K562 (cell line): Measurements from ENCODE around the gene KNSTRN. TPM values are rescaled to one million over a fixed set of nuclear protein-coding genes. Genes with fewer than 3 reads are reported as not detected.

ENCODE experiments used
- BRD4 ChIP-seq: fragments of 200-600 bp; sonication (generic); IDR thresholded peaks from 2 replicates; pipeline ENCODE4 v1.6.1; 2017; ENCODE audit warnings: inconsistent platforms
- CREM ChIP-seq: IDR thresholded peaks from 2 replicates; pipeline ENCODE4 v1.6.1; 2014; ENCODE audit warnings: antibody characterized with exemption, low read depth
- ELF1 ChIP-seq: fragments of 200-800 bp; sonication (Bioruptor generic); IDR thresholded peaks from 2 replicates; pipeline ENCODE4 v1.6.1; 2016; ENCODE audit warnings: missing genetic modification characterization, missing compliant biosample characterization
- EP400 ChIP-seq: fragments of 450-650 bp; IDR thresholded peaks from 2 replicates; pipeline ENCODE4 v1.6.1; 2017; ENCODE audit warnings: antibody characterized with exemption, mild to moderate bottlenecking, moderate library complexity
- ESRRA ChIP-seq: fragments of 450-650 bp; IDR thresholded peaks from 2 replicates; pipeline ENCODE4 v1.6.1; 2014; ENCODE audit warnings: low read depth, mild to moderate bottlenecking, moderate library complexity, borderline replicate concordance
- HDAC2 ChIP-seq: fragments of 450-650 bp; IDR thresholded peaks from 2 replicates; pipeline ENCODE4 v1.6.1; 2016; ENCODE audit warnings: mild to moderate bottlenecking
- HLTF ChIP-seq: fragments of 450-650 bp; IDR thresholded peaks from 2 replicates; pipeline ENCODE4 v1.6.1; 2016
- HOXB6 ChIP-seq: fragments of 250-450 bp; sonication (Bioruptor Pico); IDR thresholded peaks from 2 replicates; pipeline ENCODE4 v1.5.1; 2022; ENCODE audit warnings: mild to moderate bottlenecking, borderline replicate concordance
- ILK ChIP-seq: fragments of 450-650 bp; IDR thresholded peaks from 2 replicates; pipeline ENCODE4 v1.6.1; 2016; ENCODE audit warnings: missing genetic modification characterization, low read depth, mild to moderate bottlenecking, missing compliant biosample characterization, moderate library complexity, borderline replicate concordance
- KAT2B ChIP-seq: IDR thresholded peaks from one replicate; pipeline ENCODE4 v1.6.1; 2012; ENCODE audit warnings: low read depth, mild to moderate bottlenecking, control low read depth, inconsistent platforms, low read length, moderate library complexity
- MAFF ChIP-seq: IDR thresholded peaks from 2 replicates; pipeline ENCODE4 v1.6.1; 2012; ENCODE audit warnings: low read length, improper control_type of control experiment
- NCOA4 ChIP-seq: fragments of 450-650 bp; IDR thresholded peaks from 2 replicates; pipeline ENCODE4 v1.6.1; 2018; ENCODE audit warnings: mild to moderate bottlenecking; ENCODE audit not compliant: partially characterized antibody
- NCOA6 ChIP-seq: fragments of 450-650 bp; IDR thresholded peaks from 2 replicates; pipeline ENCODE4 v1.6.1; 2017; ENCODE audit warnings: mild to moderate bottlenecking
- NFATC3 ChIP-seq: fragments of 450-650 bp; IDR thresholded peaks from 2 replicates; pipeline ENCODE4 v1.6.1; 2017; ENCODE audit warnings: mild to moderate bottlenecking
- RFX7 ChIP-seq: fragments of 250-450 bp; sonication (Bioruptor Pico); IDR thresholded peaks from 2 replicates; pipeline ENCODE4 v1.5.1; 2021; ENCODE audit warnings: mild to moderate bottlenecking
- RUNX1 ChIP-seq: sonication (generic); IDR thresholded peaks from 2 replicates; pipeline ENCODE4 v1.6.1; 2016; ENCODE audit warnings: antibody characterized with exemption, low read depth
- SAFB2 ChIP-seq: fragments of 200-400 bp; formaldehyde crosslinking; IDR thresholded peaks from 2 replicates; pipeline ENCODE4 v1.6.1; 2018; ENCODE audit warnings: borderline replicate concordance, low read length, low read depth, moderate library complexity; ENCODE audit not compliant: severe bottlenecking
- TAF15 ChIP-seq: fragments of 200-400 bp; formaldehyde crosslinking; IDR thresholded peaks from 2 replicates; pipeline ENCODE4 v1.6.1; 2017; ENCODE audit warnings: mild to moderate bottlenecking, low read depth, low read length, moderate library complexity
- ZBTB8A ChIP-seq: fragments of 450-650 bp; IDR thresholded peaks from 2 replicates; pipeline ENCODE4 v1.6.1; 2018; ENCODE audit warnings: mild to moderate bottlenecking, moderate library complexity; ENCODE audit not compliant: partially characterized antibody
- ZFP36 ChIP-seq: fragments of 150-350 bp; IDR thresholded peaks from 2 replicates; pipeline ENCODE4 v1.6.1; 2018; ENCODE audit warnings: low read length, low read depth; ENCODE audit not compliant: partially characterized antibody
- ZFX ChIP-seq: sonication (generic); formaldehyde crosslinking; IDR thresholded peaks from 2 replicates; pipeline ENCODE4 v1.8.0; 2022; ENCODE audit warnings: mild to moderate bottlenecking, missing genetic modification reagents, moderate library complexity
- ZNF311 ChIP-seq: fragments of 250-450 bp; sonication (Bioruptor Pico); IDR thresholded peaks from 2 replicates; pipeline ENCODE4 v1.4.0; 2020; ENCODE audit warnings: mild to moderate bottlenecking, moderate library complexity
- ZNF408 ChIP-seq: fragments of 250-450 bp; sonication (Bioruptor Pico); IDR thresholded peaks from 2 replicates; pipeline ENCODE4 v1.4.0; 2020; ENCODE audit warnings: low read depth, mild to moderate bottlenecking, moderate library complexity
- ZNF785 ChIP-seq: fragments of 250-450 bp; sonication (Bioruptor Pico); IDR thresholded peaks from 2 replicates; pipeline ENCODE4 v1.4.0; 2020; ENCODE audit warnings: mild to moderate bottlenecking
- polyA plus RNA-seq, 8 experiments: library from polyadenylated mRNA; depleted of rRNA in 4 of 8; stranded (reverse) in 5 of 8; unstranded in 3 of 8; fragments of >200 nt; fragmentation: Nextera tagmentation in 2 of 8; fragmentation: Illumina TruSeq in 1 of 8; extraction: Ambion mirVana in 2 of 8; extraction: Trizol in 1 of 8; gene quantifications; 2 replicates each; pipeline versions ENCODE4 v1.2.1 to v1.2.3, GENCODE V29; 2011 to 2014; ENCODE audit warnings: inconsistent platforms in 1 of 8, missing spikeins in 1 of 8
- total RNA-seq, 7 experiments: library from RNA; depleted of rRNA in 6 of 7; stranded (reverse); fragments of >200 nt in 6 of 7; fragmentation: Illumina TruSeq in 2 of 7; extraction: Trizol in 2 of 7; gene quantifications; 2 replicates each; pipeline versions ENCODE4 v1.2.1 to v1.2.3, GENCODE V29; 2011 to 2021; ENCODE audit warnings: low replicate concordance in 1 of 7
- TF ChIP-seq, protein P1 (sequence below): sonication (generic); formaldehyde crosslinking; IDR thresholded peaks from 2 replicates; pipeline ENCODE4 v1.8.0; 2022; ENCODE audit warnings: mild to moderate bottlenecking, missing genetic modification reagents
- TF ChIP-seq, protein P2 (sequence below): sonication (generic); formaldehyde crosslinking; IDR thresholded peaks from 2 replicates; pipeline ENCODE4 v1.8.1; 2022; ENCODE audit warnings: missing genetic modification reagents

KNSTRN gene
- total and polyA plus RNA-seq, 9 of the 15 experiments (the other 6 are each of a cell fraction or from before 2014, with no cell fraction given): 48.7 to 88.2 (median 66.3) TPM

DNA sequence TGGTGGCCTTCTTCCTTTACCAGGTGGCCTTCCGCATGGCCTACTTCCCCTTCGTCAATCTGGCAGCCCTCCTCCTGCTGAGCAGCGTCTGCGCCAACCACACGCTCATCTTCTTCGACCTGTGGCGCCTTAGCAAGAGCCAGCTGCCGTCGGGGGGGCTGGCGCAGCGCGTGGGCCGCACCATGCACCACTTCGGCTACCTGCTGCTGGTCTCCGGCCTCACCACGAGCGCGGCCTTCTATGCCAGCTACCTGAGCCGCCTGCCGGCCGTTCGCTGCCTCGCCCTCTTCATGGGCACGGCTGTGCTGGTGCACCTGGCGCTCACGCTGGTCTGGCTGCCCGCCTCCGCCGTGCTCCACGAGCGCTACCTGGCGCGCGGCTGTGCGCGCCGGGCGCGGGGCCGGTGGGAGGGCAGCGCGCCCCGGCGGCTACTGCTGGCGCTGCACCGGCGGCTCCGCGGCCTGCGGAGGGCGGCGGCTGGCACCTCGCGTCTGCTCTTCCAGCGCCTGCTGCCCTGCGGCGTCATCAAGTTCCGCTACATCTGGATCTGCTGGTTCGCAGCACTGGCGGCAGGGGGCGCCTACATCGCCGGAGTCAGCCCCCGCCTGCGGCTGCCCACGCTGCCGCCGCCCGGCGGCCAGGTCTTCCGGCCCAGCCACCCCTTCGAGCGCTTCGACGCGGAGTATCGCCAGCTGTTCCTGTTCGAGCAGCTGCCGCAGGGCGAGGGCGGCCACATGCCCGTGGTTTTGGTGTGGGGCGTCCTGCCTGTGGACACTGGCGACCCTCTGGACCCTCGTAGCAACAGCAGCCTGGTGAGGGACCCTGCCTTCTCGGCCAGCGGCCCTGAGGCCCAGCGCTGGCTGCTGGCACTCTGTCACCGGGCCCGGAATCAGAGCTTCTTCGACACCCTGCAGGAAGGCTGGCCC lies 14.6 kb upstream of the KNSTRN start (continued):
- no peak for TF ChIP-seq ILK (tag)
- no peak for TF ChIP-seq NCOA4
- TF ChIP-seq, protein P1, sequence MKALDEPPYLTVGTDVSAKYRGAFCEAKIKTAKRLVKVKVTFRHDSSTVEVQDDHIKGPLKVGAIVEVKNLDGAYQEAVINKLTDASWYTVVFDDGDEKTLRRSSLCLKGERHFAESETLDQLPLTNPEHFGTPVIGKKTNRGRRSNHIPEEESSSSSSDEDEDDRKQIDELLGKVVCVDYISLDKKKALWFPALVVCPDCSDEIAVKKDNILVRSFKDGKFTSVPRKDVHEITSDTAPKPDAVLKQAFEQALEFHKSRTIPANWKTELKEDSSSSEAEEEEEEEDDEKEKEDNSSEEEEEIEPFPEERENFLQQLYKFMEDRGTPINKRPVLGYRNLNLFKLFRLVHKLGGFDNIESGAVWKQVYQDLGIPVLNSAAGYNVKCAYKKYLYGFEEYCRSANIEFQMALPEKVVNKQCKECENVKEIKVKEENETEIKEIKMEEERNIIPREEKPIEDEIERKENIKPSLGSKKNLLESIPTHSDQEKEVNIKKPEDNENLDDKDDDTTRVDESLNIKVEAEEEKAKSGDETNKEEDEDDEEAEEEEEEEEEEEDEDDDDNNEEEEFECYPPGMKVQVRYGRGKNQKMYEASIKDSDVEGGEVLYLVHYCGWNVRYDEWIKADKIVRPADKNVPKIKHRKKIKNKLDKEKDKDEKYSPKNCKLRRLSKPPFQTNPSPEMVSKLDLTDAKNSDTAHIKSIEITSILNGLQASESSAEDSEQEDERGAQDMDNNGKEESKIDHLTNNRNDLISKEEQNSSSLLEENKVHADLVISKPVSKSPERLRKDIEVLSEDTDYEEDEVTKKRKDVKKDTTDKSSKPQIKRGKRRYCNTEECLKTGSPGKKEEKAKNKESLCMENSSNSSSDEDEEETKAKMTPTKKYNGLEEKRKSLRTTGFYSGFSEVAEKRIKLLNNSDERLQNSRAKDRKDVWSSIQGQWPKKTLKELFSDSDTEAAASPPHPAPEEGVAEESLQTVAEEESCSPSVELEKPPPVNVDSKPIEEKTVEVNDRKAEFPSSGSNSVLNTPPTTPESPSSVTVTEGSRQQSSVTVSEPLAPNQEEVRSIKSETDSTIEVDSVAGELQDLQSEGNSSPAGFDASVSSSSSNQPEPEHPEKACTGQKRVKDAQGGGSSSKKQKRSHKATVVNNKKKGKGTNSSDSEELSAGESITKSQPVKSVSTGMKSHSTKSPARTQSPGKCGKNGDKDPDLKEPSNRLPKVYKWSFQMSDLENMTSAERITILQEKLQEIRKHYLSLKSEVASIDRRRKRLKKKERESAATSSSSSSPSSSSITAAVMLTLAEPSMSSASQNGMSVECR: peak; percentile 60; the same call in 1 of the 2 replicates
- no peak for TF ChIP-seq ZNF785
- no peak for TF ChIP-seq MAFF
- TF ChIP-seq CREM: peak; percentile 93
- no peak for TF ChIP-seq NCOA6
- TF ChIP-seq ZNF311 (CRISPR knock-in tag): no peak
- TF ChIP-seq, protein P2, sequence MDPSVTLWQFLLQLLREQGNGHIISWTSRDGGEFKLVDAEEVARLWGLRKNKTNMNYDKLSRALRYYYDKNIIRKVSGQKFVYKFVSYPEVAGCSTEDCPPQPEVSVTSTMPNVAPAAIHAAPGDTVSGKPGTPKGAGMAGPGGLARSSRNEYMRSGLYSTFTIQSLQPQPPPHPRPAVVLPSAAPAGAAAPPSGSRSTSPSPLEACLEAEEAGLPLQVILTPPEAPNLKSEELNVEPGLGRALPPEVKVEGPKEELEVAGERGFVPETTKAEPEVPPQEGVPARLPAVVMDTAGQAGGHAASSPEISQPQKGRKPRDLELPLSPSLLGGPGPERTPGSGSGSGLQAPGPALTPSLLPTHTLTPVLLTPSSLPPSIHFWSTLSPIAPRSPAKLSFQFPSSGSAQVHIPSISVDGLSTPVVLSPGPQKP (CRISPR knock-in tag): no peak
- TF ChIP-seq ELF1 (tag): peak; percentile 61; the same call in 1 of the 2 replicates
- TF ChIP-seq TAF15: no peak
- peak; percentile 43; the same call in 1 of the 2 replicates for TF ChIP-seq ESRRA
- no peak for TF ChIP-seq HOXB6 (CRISPR knock-in tag)
- TF ChIP-seq NFATC3: no peak
- no peak for TF ChIP-seq RFX7
- no peak; the same call in 1 of the 2 replicates for TF ChIP-seq EP400
- TF ChIP-seq BRD4: no peak
- TF ChIP-seq KAT2B: no peak
- TF ChIP-seq SAFB2: no peak
- no peak for TF ChIP-seq ZFP36
- no peak for TF ChIP-seq RUNX1
- no peak for TF ChIP-seq ZNF408 (CRISPR knock-in tag)
- no peak for TF ChIP-seq ZBTB8A
- TF ChIP-seq HLTF: no peak
- no peak for TF ChIP-seq HDAC2
- TF ChIP-seq ZFX: peak; percentile 88
